ENCODE data around the gene EP300. TPM values are rescaled to one million over a fixed set of nuclear protein-coding genes. Genes with fewer than 3 reads are reported as not detected.
"Not testable (repeated sequence)": the region's sequence is repeated elsewhere in the genome, so short reads cannot be mapped to it uniquely, and the experiment has no call there.

The EP300 gene
- total RNA-seq, 1 experiment from 2014 or later = 78.6 TPM

DNA sequence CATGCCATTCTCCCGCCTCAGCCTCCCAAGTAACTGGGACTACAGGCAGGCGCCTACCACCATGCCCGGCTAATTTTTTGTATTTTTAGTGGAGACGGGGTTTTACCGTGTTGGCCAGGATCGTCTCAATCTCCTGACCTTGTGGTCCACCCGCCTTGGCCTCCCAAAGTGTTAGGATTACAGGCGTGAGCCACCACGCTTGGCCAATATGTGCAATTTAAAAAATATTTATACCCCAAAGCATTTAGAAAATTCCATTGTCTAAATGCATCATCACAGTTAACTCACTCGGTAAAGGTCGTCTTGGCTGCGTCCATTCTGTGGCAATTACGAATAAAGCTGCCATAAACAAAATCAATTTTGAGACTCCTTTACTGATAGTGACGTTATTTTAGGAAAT is 36.2 kb downstream of the EP300 start:
- Mint-ChIP-seq H3K9me3 (ENCODE audit: unreplicated experiment) (no peaks in the 10 kb centered on the region), H3K36me3 (ENCODE audit: insufficient read depth, unreplicated experiment) (peaks cover 94% of the 10 kb centered on the region), H3K4me1 (ENCODE audit: low read depth, unreplicated experiment) (no peaks in the 10 kb centered on the region), H3K27me3 (ENCODE audit: insufficient read depth, unreplicated experiment) (no peaks in the 10 kb centered on the region), H3K4me3 (ENCODE audit: unreplicated experiment) (no peak overlapping the region), H3K27ac (ENCODE audit: unreplicated experiment) (no peak overlapping the region)
- H3K27me3 ChIP-seq (replicated peaks; ENCODE audit: control insufficient read depth, insufficient read depth, low read length) = no peaks in the 10 kb centered on the region
- ChIA-PET POLR2A (no interaction called here), CTCF (no interaction called here)
- no TSS peak for BruUV-seq (replicated peaks)
- no peaks in the 10 kb centered on the region for H3K9me3 ChIP-seq
- intact Hi-C loops (cut with micrococcal nuclease; ENCODE audit: unreplicated experiment) = no loop called here
- H3K36me3 ChIP-seq (ENCODE audit: control insufficient read depth, insufficient read depth, low read length) = peaks cover 5% of the 10 kb centered on the region
- H3K4me3 ChIP-seq (ENCODE audit: low read depth, low read length) = no peak overlapping the region
- TF ChIP-seq CTCF (IDR thresholded peaks at IDR 0.05; ENCODE audit: insufficient read depth in 1 of 2, low read depth in 1 of 2, low read length in 1 of 2, severe bottlenecking in 1 of 2, unreplicated experiment in 1 of 2) = no peak
- no peak for DNase-seq
- H3K4me1 ChIP-seq = no peaks in the 10 kb centered on the region

DNA sequence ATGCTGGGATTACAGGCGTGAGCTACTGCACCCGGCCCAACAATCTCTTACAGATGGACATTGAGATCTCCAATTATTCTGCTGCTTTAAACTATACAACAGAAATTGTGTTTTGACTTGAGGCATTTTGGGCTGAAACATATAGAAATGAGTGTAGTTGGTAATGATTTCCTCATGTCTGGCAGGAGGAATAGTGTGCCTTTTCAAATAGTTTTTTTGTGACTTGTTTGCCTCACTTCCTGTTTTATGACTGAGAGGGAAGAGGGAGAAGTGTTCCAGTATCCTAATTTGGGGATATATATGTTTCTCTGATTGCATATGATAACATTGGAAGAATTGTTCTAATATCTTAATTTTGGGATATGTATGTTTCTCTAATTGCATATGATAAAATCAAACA is 40.2 kb downstream of the EP300 start:
- Histone ChIP-seq H3K9me3 (no peaks in the 10 kb centered on the region), H3K4me3 (ENCODE audit: low read depth, low read length) (no peak overlapping the region), H3K27me3 (replicated peaks; ENCODE audit: control insufficient read depth, insufficient read depth, low read length) (no peaks in the 10 kb centered on the region), H3K36me3 (ENCODE audit: control insufficient read depth, insufficient read depth, low read length) (peaks cover 5% of the 10 kb centered on the region), H3K4me1 (no peaks in the 10 kb centered on the region)
- Mint-ChIP-seq H3K9me3 (ENCODE audit: unreplicated experiment) (no peaks in the 10 kb centered on the region), H3K27me3 (ENCODE audit: insufficient read depth, unreplicated experiment) (no peaks in the 10 kb centered on the region), H3K36me3 (ENCODE audit: insufficient read depth, unreplicated experiment) (peaks cover 100% of the 10 kb centered on the region), H3K4me3 (ENCODE audit: unreplicated experiment) (no peak overlapping the region), H3K27ac (ENCODE audit: unreplicated experiment) (no peak overlapping the region), H3K4me1 (ENCODE audit: low read depth, unreplicated experiment) (no peaks in the 10 kb centered on the region)
- no peak for DNase-seq
- POLR2A ChIA-PET = no interaction called here
- TF ChIP-seq CTCF (IDR thresholded peaks at IDR 0.05; ENCODE audit: insufficient read depth in 1 of 2, low read depth in 1 of 2, low read length in 1 of 2, severe bottlenecking in 1 of 2, unreplicated experiment in 1 of 2) = no peak
- no TSS peak for BruUV-seq (replicated peaks)
- CTCF ChIA-PET = no interaction called here
- intact Hi-C loops (cut with micrococcal nuclease; ENCODE audit: unreplicated experiment) = no loop called here

GRCh38 chr22:41140365-41140957 is 48.1 kb downstream of the EP300 start:
- Mint-ChIP-seq H3K4me1 (ENCODE audit: low read depth, unreplicated experiment) (no peaks in the 10 kb centered on the region), H3K9me3 (ENCODE audit: unreplicated experiment) (no peaks in the 10 kb centered on the region), H3K4me3 (ENCODE audit: unreplicated experiment) (no peak overlapping the region), H3K27me3 (ENCODE audit: insufficient read depth, unreplicated experiment) (no peaks in the 10 kb centered on the region), H3K27ac (ENCODE audit: unreplicated experiment) (no peak overlapping the region), H3K36me3 (ENCODE audit: insufficient read depth, unreplicated experiment) (peaks cover 94% of the 10 kb centered on the region)
- CTCF ChIA-PET = no interaction called here
- intact Hi-C loops (cut with micrococcal nuclease; ENCODE audit: unreplicated experiment) = no loop called here
- no peak overlapping the region for H3K4me3 ChIP-seq (ENCODE audit: low read depth, low read length)
- no peaks in the 10 kb centered on the region for H3K36me3 ChIP-seq (ENCODE audit: control insufficient read depth, insufficient read depth, low read length)
- H3K27me3 ChIP-seq (replicated peaks; ENCODE audit: control insufficient read depth, insufficient read depth, low read length) = no peaks in the 10 kb centered on the region
- H3K4me1 ChIP-seq = no peaks in the 10 kb centered on the region
- TF ChIP-seq CTCF (IDR thresholded peaks at IDR 0.05; ENCODE audit: insufficient read depth in 1 of 2, low read depth in 1 of 2, low read length in 1 of 2, severe bottlenecking in 1 of 2, unreplicated experiment in 1 of 2) = no peak
- DNase-seq = no peak
- no peaks in the 10 kb centered on the region for H3K9me3 ChIP-seq
- BruUV-seq (replicated peaks) = no TSS peak
- POLR2A ChIA-PET = interaction anchor here (0.5 to 0.7 kb wide), 2 partner anchors 58 to 147 kb away, joined by 3 read pairs; no protein-coding TSS in a partner anchor

GRCh38 chr22:41145921-41146320 is 53.5 kb downstream of the EP300 start:
- H3K27ac Mint-ChIP-seq (ENCODE audit: unreplicated experiment); CTCF ChIA-PET; BruUV-seq (replicated peaks); H3K4me3 Mint-ChIP-seq (ENCODE audit: unreplicated experiment); H3K27me3 ChIP-seq (replicated peaks; ENCODE audit: control insufficient read depth, insufficient read depth, low read length); H3K9me3 Mint-ChIP-seq (ENCODE audit: unreplicated experiment); H3K9me3 ChIP-seq; H3K27me3 Mint-ChIP-seq (ENCODE audit: insufficient read depth, unreplicated experiment); H3K4me1 ChIP-seq; H3K4me1 Mint-ChIP-seq (ENCODE audit: low read depth, unreplicated experiment); intact Hi-C loops (cut with micrococcal nuclease; ENCODE audit: unreplicated experiment); H3K36me3 ChIP-seq (ENCODE audit: control insufficient read depth, insufficient read depth, low read length); H3K4me3 ChIP-seq (ENCODE audit: low read depth, low read length); DNase-seq: not testable (repeated sequence)
- peaks cover 98% of the 10 kb centered on the region for H3K36me3 Mint-ChIP-seq (ENCODE audit: insufficient read depth, unreplicated experiment)
- POLR2A ChIA-PET = interaction anchor here (0.7 to 1.2 kb wide), 2 partner anchors 223 to 236 kb away, joined by 3 to 5 read pairs; partner anchors contain the start of gene TEF

Data from Caco-2 (cell line).